Fibroblast of lung (primary cell): ENCODE data around the gene ANKFN1.

Experiments
- EZH2 ChIP-seq: IDR thresholded peaks from 2 replicates; pipeline ENCODE4 v1.5.1; 2012; ENCODE audit warnings: low read length, control low read depth, mild to moderate bottlenecking; ENCODE audit errors: missing control alignments
- TF ChIP-seq, protein P1 (sequence below), 2 donors: IDR thresholded peaks in 1 of 2; conservative IDR thresholded peaks in 1 of 2; 1 replicate in 1 of 2; 2 replicates in 1 of 2; pipeline ENCODE4 v1.5.1; 2011 to 2012; ENCODE audit warnings: low read length in 2 of 2, control low read depth in 1 of 2, inconsistent platforms in 1 of 2, low read depth in 1 of 2, mild to moderate bottlenecking in 1 of 2

DNA sequence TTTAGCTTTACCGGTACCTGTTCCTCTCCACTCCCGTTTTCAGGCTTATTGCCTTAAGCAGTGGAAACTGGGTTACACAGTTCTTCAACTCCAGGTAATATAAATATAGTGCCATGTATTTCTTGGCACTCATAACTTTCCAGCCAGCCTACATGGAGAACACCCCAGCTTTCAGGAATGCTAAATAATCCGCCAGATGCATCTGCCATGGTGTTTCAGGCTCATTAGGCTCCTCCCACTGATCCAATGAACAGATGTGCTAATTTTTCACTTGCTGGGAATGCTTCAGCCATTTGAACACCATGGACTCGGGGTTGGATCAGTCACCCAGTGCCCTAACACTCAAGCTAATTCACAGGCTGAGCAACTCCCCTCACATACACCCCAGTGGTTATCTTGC is 4.6 kb downstream of the ANKFN1 start:
- TF ChIP-seq, protein P1, sequence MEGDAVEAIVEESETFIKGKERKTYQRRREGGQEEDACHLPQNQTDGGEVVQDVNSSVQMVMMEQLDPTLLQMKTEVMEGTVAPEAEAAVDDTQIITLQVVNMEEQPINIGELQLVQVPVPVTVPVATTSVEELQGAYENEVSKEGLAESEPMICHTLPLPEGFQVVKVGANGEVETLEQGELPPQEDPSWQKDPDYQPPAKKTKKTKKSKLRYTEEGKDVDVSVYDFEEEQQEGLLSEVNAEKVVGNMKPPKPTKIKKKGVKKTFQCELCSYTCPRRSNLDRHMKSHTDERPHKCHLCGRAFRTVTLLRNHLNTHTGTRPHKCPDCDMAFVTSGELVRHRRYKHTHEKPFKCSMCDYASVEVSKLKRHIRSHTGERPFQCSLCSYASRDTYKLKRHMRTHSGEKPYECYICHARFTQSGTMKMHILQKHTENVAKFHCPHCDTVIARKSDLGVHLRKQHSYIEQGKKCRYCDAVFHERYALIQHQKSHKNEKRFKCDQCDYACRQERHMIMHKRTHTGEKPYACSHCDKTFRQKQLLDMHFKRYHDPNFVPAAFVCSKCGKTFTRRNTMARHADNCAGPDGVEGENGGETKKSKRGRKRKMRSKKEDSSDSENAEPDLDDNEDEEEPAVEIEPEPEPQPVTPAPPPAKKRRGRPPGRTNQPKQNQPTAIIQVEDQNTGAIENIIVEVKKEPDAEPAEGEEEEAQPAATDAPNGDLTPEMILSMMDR (conservative IDR thresholded peaks at IDR 0.05 in 1 of 2, IDR thresholded peaks at IDR 0.05 in 1 of 2; ENCODE audit: low read depth in 1 of 2, low read length in 2 of 2) = no peak
- no peak for TF ChIP-seq EZH2
